ENCODE measurements around the gene POU2F2.
"Not testable (repeated sequence)": the region's sequence is repeated elsewhere in the genome, so short reads cannot be mapped to it uniquely, and the experiment has no call there.

The POU2F2 gene

GRCh38 chr19:42065051-42065450 lies 67.2 kb downstream of the POU2F2 start:
- no peak for DNase-seq

DNA sequence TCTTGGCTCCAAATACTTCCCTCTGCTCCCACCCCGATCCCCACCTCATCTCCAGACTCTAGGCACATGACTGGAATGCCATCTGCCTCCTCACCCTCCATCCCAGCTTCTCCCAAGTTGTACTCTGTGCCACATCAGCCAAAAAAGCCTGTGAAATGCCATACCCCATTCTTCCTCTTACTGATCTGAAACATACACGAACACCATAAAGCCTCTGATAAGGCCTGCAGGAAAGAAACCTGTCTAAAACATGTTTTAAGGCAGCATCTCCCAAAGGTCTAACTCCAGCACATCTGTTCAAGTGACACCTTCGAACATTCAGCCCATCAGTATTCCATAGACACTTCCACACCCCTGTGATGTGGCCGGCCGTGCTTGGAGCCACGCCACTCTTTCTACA lies 67.8 kb downstream of the POU2F2 start:
- DNase-seq, result no peak

GRCh38 chr19:42062381-42062780 lies 69.9 kb downstream of the POU2F2 start:
- DNase-seq, result no peak

- DNase-seq, result no peak
Measured at GRCh38 chr19:42060117-42060516, 72.1 kb downstream of the POU2F2 start.

DNA sequence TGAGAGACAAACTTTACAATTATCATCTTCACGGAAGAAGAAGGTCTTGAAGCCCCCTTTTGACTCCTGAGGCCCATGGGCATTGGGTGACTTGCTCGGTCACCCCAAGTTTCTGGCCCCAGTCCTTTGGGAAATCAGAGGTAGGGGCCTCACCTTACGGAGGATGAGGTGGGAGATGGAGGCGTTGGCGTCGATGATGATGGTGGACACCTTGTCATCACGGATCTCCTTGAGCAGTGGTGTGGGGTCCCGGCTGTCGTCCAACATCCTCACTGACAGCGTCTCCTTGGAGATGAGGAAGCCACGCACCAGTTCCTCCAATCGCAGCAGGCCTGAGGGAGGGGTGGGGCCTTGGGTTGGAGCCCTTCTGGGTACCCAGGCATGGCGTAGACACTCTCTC lies 73.0 kb downstream of the POU2F2 start:
- no peak for DNase-seq

DNA sequence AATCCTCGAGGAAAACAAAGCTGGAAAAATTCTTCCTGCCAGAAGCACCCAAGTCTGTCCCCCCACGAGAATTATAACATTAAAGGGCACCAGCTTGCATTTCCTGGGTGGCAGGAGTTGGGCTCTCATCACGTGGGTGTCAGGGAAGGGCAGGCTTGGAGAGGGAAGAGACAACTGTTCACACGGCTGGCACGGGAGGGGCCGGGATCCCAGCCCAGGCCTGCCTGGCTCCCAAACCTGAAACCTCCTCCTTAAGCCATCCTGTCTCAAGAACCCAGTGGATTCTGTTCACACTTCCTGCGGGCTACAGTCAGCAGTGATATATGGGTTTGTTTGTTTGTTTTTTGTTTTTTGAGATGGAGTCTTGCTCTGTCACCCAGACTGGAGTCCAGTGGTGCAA lies 74.4 kb downstream of the POU2F2 start:
- no peak for DNase-seq

DNA sequence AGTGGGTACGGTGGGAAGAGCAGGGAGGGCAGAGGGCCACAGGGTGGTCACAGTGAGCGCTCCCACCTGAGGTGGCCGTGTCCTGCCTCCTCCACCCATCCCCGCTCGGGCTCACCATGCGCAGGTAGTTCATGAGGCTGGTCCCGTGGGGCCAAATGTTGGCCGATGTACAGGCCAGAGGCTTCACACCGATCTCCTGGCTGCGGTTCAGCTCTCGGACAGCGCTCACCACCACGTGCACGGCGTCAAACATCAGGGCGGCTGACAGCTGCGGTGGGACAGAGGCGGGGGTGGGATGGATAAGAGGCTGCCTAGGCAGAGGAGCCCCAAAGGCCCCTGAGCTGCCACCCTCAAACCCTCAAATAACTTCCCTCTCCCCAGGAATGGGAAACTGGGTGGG lies 78.0 kb downstream of the POU2F2 start:
- DNase-seq, result no peak

DNA sequence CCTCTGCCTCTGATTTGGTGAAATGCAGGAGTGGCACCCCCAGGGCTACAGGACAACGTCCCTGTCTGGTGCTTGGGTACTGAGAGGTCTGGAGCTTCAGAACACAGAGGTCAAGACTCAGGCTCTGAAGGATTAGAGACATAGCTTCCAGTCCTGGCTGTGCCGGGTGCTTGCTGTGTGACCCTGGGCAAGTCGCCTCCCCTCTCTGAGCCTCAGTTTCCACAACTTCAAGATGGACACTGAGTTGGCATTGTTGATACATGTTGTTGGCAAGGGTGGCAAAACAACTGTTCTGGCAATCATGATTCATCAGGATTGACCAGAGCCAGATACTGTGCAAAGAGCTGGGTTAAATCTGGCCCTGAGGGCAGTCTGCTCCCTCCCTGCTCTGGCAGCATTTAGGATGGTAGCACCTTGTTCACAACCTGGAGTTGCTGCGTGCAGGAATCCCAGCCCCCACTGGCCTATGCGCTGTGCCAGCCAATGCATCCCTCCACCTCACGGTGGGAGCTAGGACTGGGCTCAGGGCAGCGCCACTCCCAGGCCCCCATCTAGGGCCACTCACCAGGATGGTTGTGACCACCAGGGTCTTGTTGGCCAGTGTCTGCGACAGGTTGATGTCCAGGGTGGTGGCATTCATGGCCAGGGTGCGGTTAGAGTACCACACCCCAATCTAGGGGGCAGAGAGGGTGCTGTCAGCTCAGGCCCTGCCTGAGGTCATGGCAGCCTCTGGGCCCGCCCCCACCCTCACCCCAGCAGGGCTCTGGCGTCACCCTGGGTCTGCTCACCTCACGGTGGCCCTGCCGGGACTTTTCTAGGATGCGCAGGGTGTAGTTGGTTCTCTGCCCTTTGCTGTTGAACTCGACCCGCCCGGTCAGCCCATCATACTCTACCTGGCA lies 79.0 kb downstream of the POU2F2 start:
- DNase-seq, result no peak

DNA sequence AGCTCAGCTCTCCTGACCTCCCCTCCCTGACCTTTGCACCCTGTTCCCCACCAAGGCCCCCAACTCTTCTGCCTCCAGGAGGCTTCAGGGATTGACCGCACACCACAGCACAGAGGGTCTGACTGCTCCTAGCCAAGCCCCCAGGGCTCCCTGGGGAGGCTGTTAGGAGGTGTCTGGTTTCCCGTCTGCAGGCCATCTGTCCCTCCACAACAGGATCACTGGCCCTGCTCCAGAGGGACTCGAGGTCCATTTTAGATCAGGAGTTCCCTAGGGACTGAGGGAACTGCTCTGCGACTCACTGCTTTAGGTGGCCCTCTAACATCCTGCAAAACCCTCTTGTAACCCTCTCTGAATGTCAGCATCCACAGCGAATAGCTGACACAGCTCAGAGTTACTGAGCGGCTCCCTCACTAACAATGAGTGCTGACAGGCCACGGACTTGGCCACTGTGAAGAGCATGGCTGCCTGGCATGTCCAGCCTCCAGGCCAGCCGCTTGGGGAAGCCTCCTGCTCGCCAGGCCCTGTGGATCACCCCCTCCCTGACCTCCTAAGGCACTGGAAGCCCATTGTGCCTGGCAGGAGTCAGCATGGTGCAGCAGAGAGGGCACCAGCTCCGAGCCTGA lies 79.9 kb downstream of the POU2F2 start:
- DNase-seq, result no peak

DNA sequence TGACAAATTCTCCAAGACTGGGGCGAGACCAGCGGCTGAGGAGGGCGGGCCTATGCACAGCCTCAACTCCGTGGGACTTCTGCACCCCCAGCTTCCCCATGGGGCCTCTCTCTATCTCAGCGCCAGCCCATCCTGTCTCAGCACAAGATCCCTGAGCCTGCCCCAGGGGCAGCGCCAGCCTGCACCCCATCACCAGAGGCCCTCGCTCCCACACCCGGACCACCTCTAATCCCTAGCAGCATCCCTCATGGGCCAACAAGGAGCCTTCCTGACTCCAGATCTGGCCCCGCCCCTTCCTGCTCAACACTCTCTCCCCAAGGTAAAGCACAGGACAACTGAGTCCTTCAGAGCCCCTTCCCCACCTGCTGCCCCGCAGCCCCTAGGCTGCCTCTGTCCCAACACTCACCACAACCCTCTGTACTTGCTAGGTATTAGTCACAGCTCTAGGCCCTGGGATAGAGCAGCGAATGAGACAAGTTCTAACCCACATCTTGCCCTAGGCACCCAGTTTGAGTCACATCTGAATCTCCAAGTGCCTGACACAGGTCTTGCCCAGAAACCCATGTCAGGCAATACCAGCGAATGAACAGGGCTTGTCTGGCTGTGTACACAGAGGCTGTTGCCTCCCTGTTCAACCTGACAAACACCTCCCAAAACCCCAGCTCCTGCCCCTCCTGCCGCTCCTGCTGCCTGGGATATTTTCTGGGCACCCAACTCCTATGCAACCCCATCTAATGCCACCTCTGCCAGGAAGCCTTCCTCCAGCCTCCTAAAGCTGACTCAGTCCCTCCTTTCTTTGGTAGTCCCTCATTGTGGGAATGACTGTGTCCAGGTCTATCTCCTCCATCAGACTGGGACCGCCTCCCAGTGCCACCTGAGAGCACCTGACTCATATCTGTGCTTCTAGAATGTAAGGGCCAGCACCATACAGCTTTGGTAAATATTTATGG lies 80.8 kb downstream of the POU2F2 start:
- DNase-seq, result no peak

- DNase-seq, result no peak
Measured at GRCh38 chr19:42048992-42049391, 83.3 kb downstream of the POU2F2 start.

DNA sequence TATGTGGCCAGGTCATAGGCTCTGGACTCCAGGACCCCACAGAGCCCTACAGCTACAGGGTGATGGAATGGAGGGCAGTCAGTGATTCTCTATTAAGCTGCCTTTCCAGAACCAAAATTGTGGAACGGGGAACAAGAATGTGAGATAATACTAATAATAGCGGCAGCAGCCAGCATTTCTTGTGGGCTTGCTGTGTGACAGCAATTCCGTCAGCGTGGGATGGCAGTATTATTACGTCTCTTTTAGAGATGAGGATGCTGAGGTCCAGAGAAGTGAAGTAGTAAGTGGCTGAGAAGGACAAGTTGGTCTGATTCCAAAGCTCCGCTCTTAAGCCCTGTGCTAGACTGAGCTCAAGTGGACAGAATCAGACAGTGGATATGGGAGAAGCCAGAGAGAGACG lies 86.7 kb downstream of the POU2F2 start:
- no peak for DNase-seq

DNA sequence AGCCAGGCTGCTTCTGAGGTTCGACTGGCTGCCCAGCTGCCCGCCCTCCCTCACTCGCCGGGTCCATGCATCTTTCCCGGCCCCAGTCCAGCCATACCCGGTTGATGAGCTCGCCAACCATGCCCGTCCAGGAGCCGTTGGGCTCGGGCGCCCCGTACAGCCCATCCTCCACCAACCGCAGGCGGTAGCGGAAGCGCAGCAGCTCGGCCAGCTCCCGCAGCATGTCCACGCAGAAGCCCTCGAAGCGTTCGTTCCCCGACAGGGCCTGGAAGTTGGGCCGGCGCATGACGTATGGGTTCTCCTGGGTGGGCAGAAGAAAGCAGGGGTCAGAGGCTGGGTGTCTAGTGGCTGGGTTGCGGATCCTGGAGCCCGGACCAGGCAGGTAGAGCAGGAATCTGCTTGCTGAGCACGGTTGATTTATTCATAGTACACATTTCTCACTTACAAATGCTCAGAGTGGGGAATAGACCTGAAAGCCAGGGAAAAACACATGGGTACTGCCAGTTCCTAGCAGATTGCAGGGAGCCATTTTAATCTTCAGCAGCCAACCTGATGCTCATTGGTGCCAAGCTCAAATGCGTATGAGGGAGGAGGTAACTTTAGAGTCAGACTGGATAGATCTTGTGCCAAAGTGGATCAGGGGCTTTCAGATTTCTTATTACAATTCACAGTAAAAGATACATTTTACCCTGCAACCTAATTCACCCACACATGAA lies 89.6 kb downstream of the POU2F2 start:
- peak in 16 of 58 donors; percentile 6 to 76 (median 24) for DNase-seq

DNA sequence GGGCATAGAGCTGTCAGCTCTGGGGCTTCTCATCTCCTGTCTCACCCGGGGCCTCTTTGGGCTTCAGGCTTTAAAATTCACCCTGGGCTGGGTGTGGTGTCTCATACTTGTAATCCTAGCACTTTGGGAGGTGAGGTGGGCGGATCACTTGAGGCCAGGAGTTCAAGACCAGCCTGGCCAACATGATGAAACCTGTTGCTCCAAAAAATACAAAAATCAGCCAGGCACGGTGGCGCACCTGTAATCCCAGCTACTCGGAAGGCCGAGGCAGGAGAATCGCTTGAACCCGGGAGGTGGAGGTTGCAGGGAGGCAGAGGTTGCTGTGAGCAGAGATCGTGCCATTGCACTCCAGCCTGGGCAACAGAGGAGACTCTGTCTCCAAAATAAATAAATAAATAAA lies 91.8 kb downstream of the POU2F2 start:
- DNase-seq, result not testable (repeated sequence)

DNA sequence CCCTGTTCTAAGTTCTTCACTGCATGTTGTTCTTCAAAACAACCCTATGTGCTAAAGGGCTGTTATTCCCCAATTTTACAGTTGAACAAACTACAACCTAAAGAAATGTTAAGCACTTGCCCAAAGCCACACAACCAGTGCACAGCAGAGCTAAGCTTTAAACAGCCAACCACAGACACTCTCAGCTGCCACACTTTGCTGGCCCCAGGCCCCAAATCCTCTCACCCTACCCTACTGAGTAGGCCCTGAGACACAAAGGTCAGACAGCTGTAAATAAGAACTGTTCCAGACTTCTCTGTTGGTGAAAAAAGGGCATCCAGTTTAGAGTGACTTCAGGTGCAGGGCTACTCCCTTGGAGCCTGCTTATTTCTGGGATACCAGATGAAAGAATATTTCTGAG lies 92.2 kb downstream of the POU2F2 start:
- DNase-seq, result no peak

DNA sequence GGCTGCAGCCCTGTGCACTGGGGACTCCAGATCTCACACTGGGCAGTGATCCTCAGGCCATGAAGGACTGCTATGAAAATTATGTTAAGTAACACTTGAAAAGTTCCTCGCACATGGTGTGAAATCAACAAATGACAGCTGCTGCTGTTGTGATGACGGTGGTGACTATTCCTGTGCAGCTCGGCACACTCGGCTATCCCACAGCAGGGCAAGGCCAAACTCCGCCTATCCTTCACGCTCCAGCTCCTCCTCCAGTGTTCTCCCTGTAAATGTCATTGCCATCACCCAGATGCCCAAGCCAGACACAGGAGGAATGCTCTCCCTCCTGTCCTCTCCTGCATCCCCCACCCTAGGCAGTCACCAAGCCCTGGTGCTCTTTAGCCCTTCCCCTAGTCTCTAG lies 93.6 kb downstream of the POU2F2 start:
- DNase-seq, result peak in 17 of 58 donors; percentile 5 to 61 (median 15)

GRCh38 chr19:42037649-42038048 lies 94.6 kb downstream of the POU2F2 start:
- no peak for DNase-seq
